NOMO-1 (cell line): Measurements from ENCODE around the gene SPINK9.
"Not testable (repeated sequence)": the region's sequence is repeated elsewhere in the genome, so short reads cannot be mapped to it uniquely, and the experiment has no call there.

Source experiments
- DNase-seq, 2 experiments: peaks; one replicate each; lab custom pipeline; 2025; ENCODE audit not compliant: unreplicated experiment in 2 of 2; lab: John Stamatoyannopoulos, UW

Gene SPINK9

GRCh38 chr5:148335259-148335658, at the start of gene SPINK9:
Gene SPINK9, plus strand, starts transcription at chr5:148335559. Its CDS starts 55 bp downstream, at chr5:148335614.
- no peak for DNase-seq

GRCh38 chr5:148290271-148291195, 44.8 kb upstream of the SPINK9 start:
- peak in 1 of 2 experiments; percentile 18 for DNase-seq

GRCh38 chr5:148297731-148298130, 37.6 kb upstream of the SPINK9 start:
- DNase-seq: no peak

- no peak for DNase-seq
Measured at GRCh38 chr5:148306446-148306845, 28.9 kb upstream of the SPINK9 start.

- DNase-seq: no peak
Measured at GRCh38 chr5:148309019-148309418, 26.3 kb upstream of the SPINK9 start.

- no peak for DNase-seq
Measured at GRCh38 chr5:148309746-148310145, 25.6 kb upstream of the SPINK9 start.

GRCh38 chr5:148311484-148311883, 23.9 kb upstream of the SPINK9 start:
- DNase-seq: no peak

- no peak for DNase-seq
Measured at GRCh38 chr5:148312153-148312552, 23.2 kb upstream of the SPINK9 start, which contains the start of gene SPINK7. Gene SPINK7, plus strand, starts transcription at chr5:148312423. Its CDS starts 61 bp downstream, at chr5:148312484.

- no peak for DNase-seq
Measured at GRCh38 chr5:148314187-148314586, 21.2 kb upstream of the SPINK9 start.

GRCh38 chr5:148314731-148315130, 20.6 kb upstream of the SPINK9 start:
- DNase-seq: no peak

- not testable (repeated sequence) for DNase-seq
Measured at GRCh38 chr5:148320011-148320963, 15.1 kb upstream of the SPINK9 start.

- DNase-seq: no peak
Measured at GRCh38 chr5:148333262-148333849, 2.0 kb upstream of the SPINK9 start.

GRCh38 chr5:148336704-148337435, 1.5 kb downstream of the SPINK9 start:
- DNase-seq: peak; percentile 2 to 62

GRCh38 chr5:148342371-148343045, 7.1 kb downstream of the SPINK9 start:
- DNase-seq: no peak

- DNase-seq: no peak
Measured at GRCh38 chr5:148343046-148343407, 7.7 kb downstream of the SPINK9 start.

GRCh38 chr5:148343603-148344487, 8.5 kb downstream of the SPINK9 start:
- peak; percentile 31 to 80 for DNase-seq

- no peak for DNase-seq
Measured at GRCh38 chr5:148347706-148348105, 12.3 kb downstream of the SPINK9 start.

GRCh38 chr5:148352696-148353095, 17.3 kb downstream of the SPINK9 start:
- DNase-seq: no peak

- no peak for DNase-seq
Measured at GRCh38 chr5:148353634-148354033, 18.3 kb downstream of the SPINK9 start.
